ENCODE data around the gene CACNA2D3.

- no peak for TF ChIP-seq EZH2 (IDR thresholded peaks at IDR 0.05)
- no peak for TF ChIP-seq POLR2AphosphoS5 (IDR thresholded peaks at IDR 0.05; ENCODE audit: borderline replicate concordance, low read depth, low read length)
- no peak for TF ChIP-seq FOXP2 (optimal IDR thresholded peaks at IDR 0.05; ENCODE audit: control extremely low read depth, extremely low read length, insufficient read depth)
These were observed 786.8 kb downstream of the CACNA2D3 start for GRCh38 chr3:54909191-54909590.
